HG03103 (cell line): Measurements from ENCODE around the gene AHCYL1.

Source experiments
- ATAC-seq: cut with Tn5 transposase; IDR thresholded peaks from one replicate; pipeline ENCODE4 v1.9.1; 2021; ENCODE audit warnings: low read depth; ENCODE audit not compliant: unreplicated experiment

Gene AHCYL1

DNA sequence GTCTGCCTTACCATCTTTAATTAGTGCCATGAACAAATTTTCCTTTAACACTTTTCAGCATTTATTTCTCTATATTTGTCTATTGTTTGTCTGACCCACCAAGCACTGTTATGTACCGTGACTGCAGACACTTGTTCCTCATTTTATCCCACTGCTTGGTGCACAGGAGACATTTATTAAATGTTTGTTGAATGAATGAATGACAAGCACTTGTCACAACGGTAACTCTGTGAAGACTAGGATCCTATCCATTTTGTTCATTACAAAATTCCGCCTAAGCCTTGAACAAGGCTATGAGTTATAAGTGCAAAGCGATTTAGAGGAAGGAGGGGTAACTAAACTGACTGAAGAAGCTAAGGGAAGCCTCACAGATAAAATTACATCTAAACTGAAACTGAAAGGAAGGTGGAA, 49.5 kb downstream of the AHCYL1 start:
- ATAC-seq: no peak

DNA sequence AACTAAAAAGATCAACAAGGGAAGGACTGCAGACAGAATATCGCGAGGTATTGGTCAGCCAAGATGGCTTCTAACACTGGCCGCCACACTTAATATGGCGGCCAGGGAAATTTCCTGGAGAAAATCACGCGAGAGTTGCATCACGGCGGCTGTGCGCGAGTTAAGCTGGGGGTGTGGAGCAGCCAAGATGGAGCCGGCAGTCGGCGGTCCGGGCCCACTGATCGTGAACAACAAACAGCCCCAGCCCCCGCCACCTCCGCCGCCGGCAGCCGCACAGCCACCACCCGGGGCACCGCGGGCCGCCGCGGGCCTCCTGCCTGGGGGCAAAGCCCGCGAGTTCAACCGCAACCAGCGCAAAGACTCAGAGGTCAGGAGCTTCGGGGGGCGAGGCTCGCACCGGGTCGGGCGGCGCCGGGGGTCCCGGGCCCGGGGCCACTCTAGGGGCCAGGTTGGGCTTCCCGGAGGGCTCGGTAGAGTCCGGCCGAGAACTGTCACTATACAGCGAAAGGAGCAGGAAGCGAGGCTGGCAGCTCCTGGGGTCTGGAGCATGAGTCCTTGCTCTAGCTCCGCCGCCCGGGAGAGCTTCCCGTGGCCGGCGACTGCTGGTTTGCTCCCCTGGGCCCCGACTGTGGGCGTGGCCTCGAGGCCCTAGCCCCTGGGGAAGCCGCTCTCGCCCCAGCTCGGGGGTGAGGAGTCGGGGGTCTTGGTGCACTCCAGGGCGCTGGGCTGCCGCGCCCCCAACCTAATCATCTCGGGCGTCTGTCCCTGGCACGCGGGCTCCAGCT, 50.1 kb downstream of the AHCYL1 start, which contains the start of gene STRIP1:
STRIP1 (plus strand) TSS at position 174 of the 785 bp plus-strand sequence; CDS start at position 188, 14 bp downstream.
- ATAC-seq: peak; percentile 82

DNA sequence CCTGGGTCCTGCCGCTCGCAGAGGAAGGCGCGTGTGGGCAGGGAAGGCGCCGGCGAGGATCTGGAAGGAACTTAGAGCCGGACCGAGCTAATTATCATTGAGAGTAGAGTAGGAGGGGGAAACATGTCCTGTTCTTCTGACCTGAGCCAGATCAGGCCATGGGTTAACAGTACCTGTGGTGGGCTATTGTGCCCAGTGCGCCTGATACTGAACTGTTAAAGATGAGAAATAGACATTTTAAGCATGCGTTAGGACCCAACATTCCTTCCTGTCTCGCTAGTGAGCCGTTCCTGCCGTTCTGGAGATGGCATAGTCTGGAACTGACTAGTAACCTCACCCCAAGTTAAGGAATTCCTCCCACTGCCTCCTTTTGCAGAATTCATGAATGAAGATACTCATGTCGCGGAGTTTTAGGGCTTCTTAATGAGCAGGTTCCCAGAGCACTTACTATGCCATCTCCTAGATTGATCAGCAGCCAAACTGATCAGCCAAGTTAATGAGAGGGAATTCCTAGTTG, 50.7 kb downstream of the AHCYL1 start:
- ATAC-seq: peak; percentile 10

DNA sequence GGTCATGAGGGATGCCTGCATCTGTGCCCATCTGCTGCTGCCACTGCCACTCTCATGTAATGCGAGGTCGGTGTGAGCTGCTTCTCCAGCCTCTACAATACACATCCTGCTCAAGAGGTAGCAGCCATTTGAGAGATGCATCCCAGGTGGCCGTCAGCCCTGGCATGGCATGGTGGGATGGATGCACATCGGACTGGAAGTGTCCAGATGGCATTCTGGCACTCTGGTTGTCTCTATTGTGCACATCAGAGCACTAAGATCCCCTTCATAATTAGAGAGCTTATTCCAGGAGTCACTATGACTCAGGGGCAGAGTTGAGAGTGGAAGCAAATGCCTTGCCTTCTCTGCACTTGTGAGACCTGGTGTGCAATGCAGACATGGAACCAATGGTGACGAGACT, 53.7 kb downstream of the AHCYL1 start:
- no peak for ATAC-seq

DNA sequence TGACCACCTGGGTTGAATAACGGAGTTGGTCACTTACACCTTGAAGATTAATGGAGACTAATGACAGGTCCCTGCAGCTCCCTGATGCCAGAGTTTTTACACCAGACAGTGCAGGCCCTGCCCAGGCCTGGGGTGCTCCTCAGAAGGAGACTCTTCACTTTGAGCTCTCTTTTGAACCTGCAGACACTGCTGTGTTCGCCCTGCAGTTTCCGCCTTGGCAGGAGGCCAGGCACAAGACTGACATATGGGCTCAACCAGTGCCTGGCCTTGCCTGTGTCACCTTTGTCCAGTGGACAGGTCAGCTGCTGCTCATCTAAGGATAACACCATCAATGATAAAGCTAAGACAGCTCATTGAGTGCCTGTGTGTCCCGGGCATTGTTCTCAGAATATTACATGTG, 55.1 kb downstream of the AHCYL1 start:
- no peak for ATAC-seq

DNA sequence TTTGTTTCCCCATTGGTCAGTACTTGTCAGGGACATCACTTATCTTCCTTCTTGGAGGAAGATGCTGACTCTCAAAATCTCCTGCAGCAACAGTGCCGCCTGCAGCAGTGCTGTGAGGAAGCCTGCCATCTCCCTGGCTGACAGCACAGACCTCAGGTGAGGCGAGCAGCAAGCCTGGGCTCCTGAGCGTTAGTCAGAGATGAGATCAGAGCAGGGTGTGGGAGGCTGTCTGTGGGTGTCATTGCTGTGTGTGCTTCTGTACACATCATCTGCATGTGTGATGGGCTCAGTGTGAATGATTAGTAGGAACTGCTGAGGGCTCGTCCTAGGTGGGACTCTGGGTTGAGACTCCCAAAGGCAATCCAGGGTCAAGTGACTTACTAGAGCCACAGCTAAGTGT, 56.0 kb downstream of the AHCYL1 start:
- ATAC-seq: no peak

DNA sequence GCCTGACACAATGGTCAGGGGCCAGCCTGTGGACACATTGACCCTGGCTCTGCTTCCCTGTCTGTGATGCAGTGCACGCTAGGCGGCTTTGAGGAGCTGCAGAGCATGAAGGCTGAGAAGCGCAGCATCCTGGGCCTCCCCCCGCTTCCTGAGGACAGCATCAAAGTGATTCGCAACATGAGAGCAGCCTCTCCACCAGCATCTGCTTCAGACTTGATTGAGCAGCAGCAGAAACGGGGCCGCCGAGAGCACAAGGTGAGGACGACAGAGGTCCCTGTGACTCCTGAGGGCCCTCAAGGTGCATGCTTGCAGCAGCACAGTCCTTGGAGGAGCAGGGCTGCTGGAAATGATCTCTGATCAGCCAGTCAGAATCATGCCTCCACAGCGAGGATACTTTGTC, 58.5 kb downstream of the AHCYL1 start:
- ATAC-seq: no peak

DNA sequence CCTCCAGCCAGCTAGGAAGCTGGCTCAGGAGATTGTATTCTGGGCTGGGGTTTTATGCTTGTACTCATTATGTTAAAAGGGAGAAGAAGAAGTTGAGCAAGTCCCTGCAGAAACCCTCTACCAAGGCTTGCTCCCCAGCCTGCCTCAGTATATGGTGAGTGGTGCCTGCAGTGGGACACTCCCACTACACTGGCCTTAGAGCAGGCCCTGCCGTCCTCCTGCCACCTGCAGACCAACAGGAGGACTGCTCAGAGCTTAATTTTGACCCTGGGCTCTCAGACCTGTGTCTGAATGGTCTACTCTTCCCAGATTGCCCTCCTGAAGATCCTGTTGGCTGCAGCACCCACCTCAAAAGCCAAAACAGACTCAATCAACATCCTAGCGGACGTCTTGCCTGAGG, 62.9 kb downstream of the AHCYL1 start:
- no peak for ATAC-seq

DNA sequence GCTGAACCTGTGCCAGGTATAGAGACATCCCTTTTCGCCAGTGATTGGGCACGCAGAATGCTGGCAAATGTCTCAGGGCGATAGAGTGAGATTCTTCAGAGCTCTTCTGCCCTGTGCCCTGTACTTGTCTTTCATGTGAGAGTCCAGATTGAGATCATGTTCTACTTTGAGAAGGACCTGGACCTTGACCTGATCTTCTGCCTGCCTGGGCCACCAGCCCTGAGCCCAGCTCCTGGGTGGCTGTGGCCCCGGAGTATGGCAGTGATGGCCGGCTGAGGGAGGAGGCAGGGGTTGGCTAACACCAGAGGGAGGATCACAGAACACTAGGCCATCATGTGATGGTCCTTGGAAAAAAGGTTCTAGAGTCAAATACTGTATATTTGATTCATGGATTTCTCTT, 63.7 kb downstream of the AHCYL1 start:
- no peak for ATAC-seq

DNA sequence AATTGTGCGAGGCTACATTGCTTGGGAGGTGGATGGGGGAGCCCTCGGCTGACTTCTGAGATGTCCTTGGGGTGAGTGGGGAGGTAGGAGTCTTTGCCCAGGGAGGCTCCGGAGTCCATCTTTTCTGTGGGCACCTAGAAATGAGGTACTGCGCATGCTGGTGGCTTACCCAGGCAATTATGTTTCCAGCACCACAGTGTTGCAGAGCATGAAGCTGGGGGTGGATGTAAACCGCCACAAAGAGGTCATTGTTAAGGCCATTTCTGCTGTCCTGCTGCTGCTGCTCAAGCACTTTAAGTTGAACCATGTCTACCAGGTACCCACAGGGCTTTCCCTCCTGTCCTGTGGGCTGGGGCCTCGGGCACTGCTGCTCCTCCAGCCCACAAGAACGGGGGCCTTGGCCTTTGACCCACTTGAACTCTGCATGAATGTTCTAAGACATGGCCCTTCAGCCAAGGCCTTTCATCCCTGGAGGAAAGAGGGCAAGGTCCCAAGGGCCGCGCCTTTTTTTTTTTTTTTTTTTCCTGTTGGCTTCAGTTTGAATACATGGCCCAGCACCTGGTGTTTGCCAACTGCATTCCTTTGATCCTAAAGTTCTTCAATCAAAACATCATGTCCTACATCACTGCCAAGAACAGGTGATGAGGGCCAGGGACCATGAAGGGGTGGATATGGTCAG, 64.5 kb downstream of the AHCYL1 start:
- no peak for ATAC-seq

DNA sequence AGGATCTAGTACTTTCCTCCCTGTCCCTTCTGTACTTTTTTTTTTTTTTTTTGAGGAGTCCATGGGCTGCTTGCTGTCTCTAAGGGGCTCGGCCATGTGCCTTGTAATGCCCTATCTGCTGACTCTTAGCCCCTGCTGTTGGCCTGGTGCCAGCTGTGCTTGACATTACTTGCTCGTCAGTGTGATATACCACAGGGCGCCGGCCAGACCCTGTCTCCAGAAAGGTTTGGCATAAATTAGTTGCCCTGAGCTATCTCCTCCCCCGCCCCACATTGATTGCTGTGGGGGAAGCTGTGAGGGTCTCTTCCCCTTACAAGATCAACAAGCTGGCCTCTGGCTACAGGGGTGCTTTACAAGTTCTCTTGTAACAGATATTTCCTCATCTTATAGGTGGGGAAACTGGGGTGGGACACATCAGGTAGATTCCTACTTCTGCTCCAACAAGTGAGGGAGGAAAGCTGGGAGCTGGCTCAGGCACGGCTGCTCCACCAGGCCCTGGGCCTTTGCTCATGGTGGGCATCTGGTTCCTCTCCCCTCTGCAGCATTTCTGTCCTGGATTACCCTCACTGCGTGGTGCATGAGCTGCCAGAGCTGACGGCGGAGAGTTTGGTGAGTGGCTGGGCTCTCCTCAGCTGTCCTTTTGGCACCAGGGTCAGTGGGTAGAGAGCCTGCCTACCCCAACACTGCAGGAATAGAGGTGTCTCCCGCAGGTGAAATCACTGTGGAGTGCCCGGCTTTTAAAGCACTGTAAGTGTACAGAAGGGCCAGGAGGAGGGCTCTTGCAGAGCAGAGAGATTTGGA, 65.4 kb downstream of the AHCYL1 start:
- ATAC-seq: no peak

DNA sequence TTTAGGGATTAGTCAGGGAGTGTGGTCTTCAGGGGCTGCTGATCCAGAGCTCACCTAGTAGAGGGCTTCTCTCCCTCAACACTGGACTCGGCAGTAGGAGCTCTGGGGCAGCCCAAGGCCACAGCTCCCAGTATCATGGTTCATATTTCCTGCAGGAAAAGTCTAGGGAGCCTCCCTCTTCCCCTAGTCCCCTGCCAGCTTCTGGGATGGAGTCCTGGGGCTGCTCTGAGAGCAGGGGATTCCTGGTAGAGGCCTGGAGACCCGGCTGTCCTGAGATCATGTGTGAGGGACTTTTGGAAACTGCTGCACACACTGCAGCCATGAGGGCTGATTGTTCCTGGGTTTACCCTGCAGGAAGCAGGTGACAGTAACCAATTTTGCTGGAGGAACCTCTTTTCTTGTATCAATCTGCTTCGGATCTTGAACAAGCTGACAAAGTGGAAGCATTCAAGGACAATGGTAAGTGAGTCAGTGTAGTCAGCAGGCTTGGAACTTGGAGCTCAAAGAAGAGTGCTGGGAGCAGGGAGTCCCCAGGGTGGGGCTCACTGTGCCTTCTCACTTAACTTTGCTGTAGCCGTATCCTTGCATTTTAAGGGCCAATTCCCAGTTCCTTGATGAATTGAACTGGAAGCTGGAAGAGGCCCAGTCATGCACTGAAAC, 66.2 kb downstream of the AHCYL1 start:
- ATAC-seq: no peak

DNA sequence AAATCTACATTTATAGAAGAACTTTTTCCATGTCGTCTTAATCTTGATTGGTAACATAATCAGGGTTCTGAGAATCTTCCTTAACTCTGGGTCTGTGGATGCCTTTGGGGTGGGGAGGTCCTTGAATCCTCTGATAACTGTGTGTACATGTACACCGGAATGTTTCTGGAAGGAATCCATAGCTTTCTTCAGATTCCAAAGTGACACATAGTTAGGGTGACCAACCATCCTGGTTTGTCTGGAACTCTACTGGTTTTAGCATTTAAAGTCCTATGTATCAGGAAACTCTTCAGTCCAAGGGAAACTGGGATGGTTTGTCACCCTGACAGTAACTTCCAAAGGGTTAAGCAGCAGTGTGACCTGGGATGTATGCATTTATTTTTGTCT, 66.7 kb downstream of the AHCYL1 start:
- no peak for ATAC-seq

DNA sequence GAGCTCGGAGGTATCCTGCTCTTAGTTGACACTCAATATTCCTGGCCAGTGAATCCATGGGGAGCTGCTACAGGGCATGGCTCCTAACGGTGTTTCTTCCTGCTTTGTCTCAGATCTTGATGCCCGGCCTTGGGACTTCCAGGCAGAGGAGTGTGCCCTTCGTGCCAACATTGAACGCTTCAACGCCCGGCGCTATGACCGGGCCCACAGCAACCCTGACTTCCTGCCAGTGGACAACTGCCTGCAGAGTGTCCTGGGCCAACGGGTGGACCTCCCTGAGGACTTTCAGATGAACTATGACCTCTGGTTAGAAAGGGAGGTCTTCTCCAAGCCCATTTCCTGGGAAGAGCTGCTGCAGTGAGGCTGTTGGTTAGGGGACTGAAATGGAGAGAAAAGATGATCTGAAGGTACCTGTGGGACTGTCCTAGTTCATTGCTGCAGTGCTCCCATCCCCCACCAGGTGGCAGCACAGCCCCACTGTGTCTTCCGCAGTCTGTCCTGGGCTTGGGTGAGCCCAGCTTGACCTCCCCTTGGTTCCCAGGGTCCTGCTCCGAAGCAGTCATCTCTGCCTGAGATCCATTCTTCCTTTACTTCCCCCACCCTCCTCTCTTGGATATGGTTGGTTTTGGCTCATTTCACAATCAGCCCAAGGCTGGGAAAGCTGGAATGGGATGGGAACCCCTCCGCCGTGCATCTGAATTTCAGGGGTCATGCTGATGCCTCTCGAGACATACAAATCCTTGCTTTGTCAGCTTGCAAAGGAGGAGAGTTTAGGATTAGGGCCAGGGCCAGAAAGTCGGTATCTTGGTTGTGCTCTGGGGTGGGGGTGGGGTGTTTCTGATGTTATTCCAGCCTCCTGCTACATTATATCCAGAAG, 69.2 kb downstream of the AHCYL1 start:
- ATAC-seq: no peak

DNA sequence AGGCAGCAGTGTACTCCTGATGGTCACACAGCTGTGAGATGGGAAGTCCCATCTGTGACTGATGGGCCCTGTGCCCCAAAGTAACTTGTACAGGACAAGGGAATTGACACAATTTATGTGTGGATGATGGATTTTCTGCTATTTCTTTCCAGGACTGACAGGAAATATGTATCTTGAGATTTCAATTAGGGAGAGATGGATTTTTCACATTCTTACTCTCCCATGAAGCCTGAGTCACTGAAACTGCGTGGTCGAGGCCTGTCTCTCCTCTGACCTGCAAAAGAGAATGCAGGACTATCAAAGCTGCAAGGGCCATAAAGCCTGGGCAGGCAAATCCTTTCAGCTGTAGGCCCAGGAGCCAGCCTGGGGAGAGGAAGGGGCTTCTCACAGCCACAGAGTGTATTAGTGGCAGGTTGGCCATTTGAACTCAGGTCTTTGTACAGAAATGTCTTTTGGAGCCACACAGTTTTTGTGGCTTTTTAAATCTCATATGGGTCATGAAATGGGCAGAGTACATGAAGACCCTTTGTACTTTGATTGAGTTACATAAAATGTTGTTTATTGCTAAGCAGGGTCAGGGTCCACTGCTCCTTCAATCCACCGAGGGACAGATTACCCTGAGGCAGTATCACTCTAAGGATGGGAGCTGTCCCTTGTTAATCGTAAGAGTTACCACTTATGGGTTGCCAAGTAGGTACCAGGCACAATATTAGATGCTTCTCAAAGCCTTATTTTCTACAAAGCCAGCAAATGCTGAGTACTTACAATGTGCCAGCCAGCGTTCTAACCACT, 71.1 kb downstream of the AHCYL1 start:
- no peak for ATAC-seq

DNA sequence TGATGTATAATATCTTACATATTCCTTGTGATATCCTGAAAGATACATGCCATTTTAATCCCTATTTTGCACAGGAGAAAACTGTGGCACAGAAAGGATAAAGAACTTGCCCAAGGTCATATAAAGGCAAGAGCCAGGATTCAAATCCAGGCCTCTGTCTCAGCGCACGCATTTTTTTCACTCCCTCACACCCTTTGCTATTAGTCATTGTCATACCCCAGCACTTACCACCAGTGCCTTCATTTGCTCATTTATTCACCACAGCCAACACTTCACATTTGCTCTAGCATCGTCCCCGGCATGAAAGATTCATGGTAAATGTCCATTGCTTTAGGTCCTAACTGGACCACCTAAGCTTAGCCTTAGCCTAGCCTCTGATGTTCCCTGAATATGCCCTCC, 71.7 kb downstream of the AHCYL1 start:
- ATAC-seq: no peak

DNA sequence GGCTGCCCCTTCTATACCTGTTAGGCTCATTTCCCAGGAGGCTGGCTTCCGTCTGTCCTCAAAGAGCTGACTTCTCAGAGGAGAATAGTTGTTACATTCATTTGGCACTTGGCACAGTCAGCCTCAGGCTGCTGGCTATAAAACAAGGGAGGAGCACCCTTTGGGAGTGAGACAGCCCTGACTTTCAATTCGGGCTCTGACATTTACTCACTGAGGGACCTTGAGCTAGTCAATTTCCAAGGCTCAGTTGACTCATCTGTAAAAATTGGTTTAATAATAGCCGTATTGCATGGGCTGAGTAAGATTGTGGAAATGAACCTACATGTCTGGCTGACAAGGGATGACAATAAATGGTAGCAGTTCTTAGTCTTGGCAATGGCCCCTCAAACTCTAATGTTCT, 72.2 kb downstream of the AHCYL1 start:
- ATAC-seq: no peak

DNA sequence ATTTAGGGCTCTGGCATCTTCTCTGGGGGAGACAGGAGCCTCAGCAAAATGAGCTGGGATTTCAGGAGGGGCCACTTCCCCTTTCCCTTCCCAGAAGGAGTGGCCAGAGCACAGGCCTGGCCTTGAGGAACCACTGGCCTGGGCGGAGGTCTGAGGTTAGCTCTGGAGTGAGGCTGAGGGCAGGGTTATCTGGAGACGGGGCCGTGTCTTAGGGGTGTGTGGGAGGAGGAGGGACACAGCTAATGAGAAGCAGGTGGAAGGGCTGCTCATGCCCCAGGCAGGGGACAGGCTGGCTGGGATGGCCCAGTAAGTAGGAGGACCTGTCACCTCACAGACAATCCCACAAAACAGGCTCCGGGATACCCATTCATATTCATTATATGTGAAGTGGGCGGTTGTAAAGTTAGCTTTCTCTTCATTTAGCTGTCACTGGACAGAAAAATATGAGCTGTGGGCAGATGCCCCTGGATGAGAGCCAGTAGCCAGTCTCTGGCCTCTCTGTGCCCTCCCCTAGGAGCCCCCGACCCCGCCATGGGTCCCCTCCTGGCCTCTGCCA, 73.5 kb downstream of the AHCYL1 start:
- ATAC-seq: no peak

DNA sequence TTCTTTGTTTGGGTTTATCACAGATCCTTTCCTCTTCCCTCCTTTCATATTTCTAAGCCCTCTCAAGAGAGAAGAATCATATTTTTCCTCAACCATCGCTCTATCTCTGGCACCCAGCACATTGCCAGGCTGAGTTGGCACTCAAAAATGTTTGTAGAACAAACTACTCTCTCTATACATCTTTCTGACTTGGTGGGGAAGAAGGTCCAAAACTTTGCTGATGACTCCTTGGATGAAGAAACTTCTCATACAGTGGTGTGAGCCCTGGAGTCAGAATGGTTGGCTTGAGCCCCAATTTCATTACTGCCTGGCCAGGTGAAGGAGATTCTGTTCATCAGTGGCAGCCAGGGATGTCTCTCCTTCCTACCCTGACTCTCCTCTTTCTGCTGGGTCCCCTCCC, 74.0 kb downstream of the AHCYL1 start:
- ATAC-seq: no peak
